K562 (cell line): ENCODE measurements around the gene KIFAP3. TPM values are rescaled to one million over a fixed set of nuclear protein-coding genes. Genes with fewer than 3 reads are reported as not detected.
"Not testable (repeated sequence)": the region's sequence is repeated elsewhere in the genome, so short reads cannot be mapped to it uniquely, and the experiment has no call there.

Experiments used
- ATAC-seq: fragments of 200-7000 bp; cut with Tn5 transposase; 3 replicates; pipeline ENCODE4 v1.9.1; 2020; ENCODE audit warnings: moderate library complexity
- BruUV-seq: library from RNA; stranded (reverse); fragments of 400-500 nt; replicated peaks from 2 replicates; lab custom pipeline; 2021; lab: Mats Ljungman, UMichigan
- CTCF ChIA-PET: fragments of 300-600 bp; formaldehyde crosslinking; extraction: SDS; loops from one replicate; lab custom pipeline; 2021; ENCODE audit warnings: low intra/inter-chr PET ratio; lab: Yijun Ruan, JAX
- POLR2A ChIA-PET: fragments of 300-600, 350-650 bp; sonication (Branson Sonifier 250); formaldehyde crosslinking; extraction: SDS; loops from one replicate; lab custom pipeline; 2021; ENCODE audit warnings: antibody characterized with exemption, inconsistent platforms; lab: Yijun Ruan, JAX
- DNase-seq, 4 experiments: peaks; one replicate each; pipeline versions ENCODE4 v3.0.0 to v3.0.0-alpha.2; 2011 to 2018; ENCODE audit warnings: low spot score in 3 of 4, mixed read lengths in 3 of 4; ENCODE audit errors: extremely low read depth in 1 of 4
- FAIRE-seq: peaks from 2 replicates; lab custom pipeline; 2011; peaks lifted over from hg19 to GRCh38; lab: Jason Lieb, UNC
- H2AFZ ChIP-seq: 2 replicates; pipeline ENCODE4 v1.6.0; 2011; ENCODE audit warnings: low read depth, low read length, control low read depth, inconsistent platforms
- H3K27ac ChIP-seq: fragments of 200-600 bp; 3 replicates; pipeline ENCODE4 v1.8.0; 2011; ENCODE audit warnings: low read depth, mild to moderate bottlenecking, control low read depth, inconsistent platforms, low read length, moderate library complexity, mixed read lengths; ENCODE audit errors: extremely low read depth
- H3K27me3 ChIP-seq, 2 experiments: fragments of 300-600 bp in 1 of 2; 2 replicates in 1 of 2; 3 replicates in 1 of 2; pipeline versions ENCODE4 v1.6.0 to v1.8.0; 2011; ENCODE audit warnings: inconsistent platforms in 2 of 2, low read length in 2 of 2, mild to moderate bottlenecking in 1 of 2, mixed read lengths in 1 of 2, moderate library complexity in 1 of 2; ENCODE audit not compliant: control insufficient read depth in 2 of 2, insufficient read depth in 2 of 2
- H3K36me3 ChIP-seq: fragments of 300-600 bp; 3 replicates; pipeline ENCODE4 v1.8.0; 2011; ENCODE audit warnings: mild to moderate bottlenecking, low read length, inconsistent platforms; ENCODE audit not compliant: control insufficient read depth, insufficient read depth
- H3K4me1 ChIP-seq, 2 experiments: fragments of 200-600 bp in 1 of 2; replicated peaks in 1 of 2; 2 replicates in 1 of 2; 3 replicates in 1 of 2; pipeline versions ENCODE4 v1.5.1 to v1.8.0; 2011; ENCODE audit warnings: inconsistent platforms in 2 of 2, low read length in 2 of 2, mild to moderate bottlenecking in 1 of 2, mixed read lengths in 1 of 2, moderate library complexity in 1 of 2; ENCODE audit not compliant: control insufficient read depth in 2 of 2, insufficient read depth in 2 of 2
- H3K4me2 ChIP-seq: 2 replicates; pipeline ENCODE4 v1.6.1; 2011; ENCODE audit warnings: low read length, control low read depth, inconsistent platforms, mixed read lengths; ENCODE audit not compliant: insufficient read depth
- H3K4me3 ChIP-seq: fragments of 200-600 bp; sonication (generic), shearing (Covaris generic); 2 replicates; pipeline ENCODE4 v1.5.1; 2016; ENCODE audit warnings: control low read depth, inconsistent platforms
- H3K79me2 ChIP-seq: fragments of 200-600 bp; 3 replicates; pipeline ENCODE4 v1.8.0; 2011; ENCODE audit warnings: low read length, inconsistent platforms; ENCODE audit not compliant: control insufficient read depth, insufficient read depth
- H3K9ac ChIP-seq, 2 experiments: 2 replicates each; pipeline versions ENCODE4 v1.6.0 to v1.6.1; 2011; ENCODE audit warnings: low read depth in 2 of 2, low read length in 2 of 2, control low read depth in 1 of 2, inconsistent platforms in 1 of 2, mild to moderate bottlenecking in 1 of 2, mixed read lengths in 1 of 2; ENCODE audit not compliant: insufficient read depth in 1 of 2
- H3K9me1 ChIP-seq: one replicate; pipeline ENCODE4 v1.6.0; 2011; ENCODE audit warnings: inconsistent platforms, mild to moderate bottlenecking, low read length, moderate library complexity; ENCODE audit not compliant: control insufficient read depth, insufficient read depth
- H3K9me3 ChIP-seq: replicated peaks from 2 replicates; pipeline ENCODE4 v1.5.1; 2011; ENCODE audit warnings: low read depth, low read length, inconsistent platforms; ENCODE audit not compliant: control insufficient read depth, insufficient read depth
- H4K20me1 ChIP-seq: replicated peaks from 2 replicates; pipeline ENCODE4 v1.6.1; 2011; ENCODE audit warnings: low read length, inconsistent platforms, mixed read lengths; ENCODE audit not compliant: control insufficient read depth, insufficient read depth
- EGR1 ChIP-seq: fragments of 450-650 bp; conservative IDR thresholded peaks from 2 replicates; pipeline ENCODE4 v1.6.1; 2017; ENCODE audit warnings: mild to moderate bottlenecking
- FOXA3 ChIP-seq, 2 experiments: fragments of 450-650 bp in 1 of 2; sonication (generic) in 1 of 2; formaldehyde crosslinking; IDR thresholded peaks in 1 of 2; conservative IDR thresholded peaks in 1 of 2; 2 replicates each; pipeline versions ENCODE4 v1.4.0 to v1.8.0; 2020 to 2022; ENCODE audit warnings: mild to moderate bottlenecking in 2 of 2, missing genetic modification reagents in 1 of 2
- MYBL2 ChIP-seq, 2 experiments: fragments of 450-650 bp in 1 of 2; sonication (generic) in 1 of 2; formaldehyde crosslinking in 1 of 2; IDR thresholded peaks; 2 replicates each; pipeline versions ENCODE4 v1.6.1 to v1.8.1; 2017 to 2022; ENCODE audit warnings: borderline replicate concordance in 1 of 2, inconsistent platforms in 1 of 2, low read depth in 1 of 2, mild to moderate bottlenecking in 1 of 2, missing genetic modification reagents in 1 of 2, moderate library complexity in 1 of 2
- PHF8 ChIP-seq: fragments of 200-600 bp; sonication (generic); IDR thresholded peaks from 2 replicates; pipeline ENCODE4 v1.6.1; 2012; ENCODE audit warnings: mixed run types, mild to moderate bottlenecking, inconsistent platforms, low read length, moderate library complexity, borderline replicate concordance
- RAD21 ChIP-seq, 2 experiments: fragments of 250-450 bp in 1 of 2; fragments of 450-650 bp in 1 of 2; sonication (Bioruptor Pico) in 1 of 2; formaldehyde crosslinking in 1 of 2; IDR thresholded peaks in 1 of 2; conservative IDR thresholded peaks in 1 of 2; 2 replicates each; pipeline versions ENCODE4 v1.4.0 to v1.8.0; 2020 to 2022; ENCODE audit warnings: mild to moderate bottlenecking in 2 of 2, moderate library complexity in 1 of 2
- RBFOX2 ChIP-seq: fragments of 200-400 bp; formaldehyde crosslinking; IDR thresholded peaks from 2 replicates; pipeline ENCODE4 v1.6.1; 2017; ENCODE audit warnings: low read depth, mild to moderate bottlenecking, low read length, moderate library complexity
- TAF7 ChIP-seq: fragments of 450-650 bp; IDR thresholded peaks from 2 replicates; pipeline ENCODE4 v1.6.1; 2016; ENCODE audit warnings: missing genetic modification characterization, missing compliant biosample characterization
- YY1 ChIP-seq, 3 experiments: IDR thresholded peaks; 2 replicates each; pipeline ENCODE4 v1.6.1; 2011; ENCODE audit warnings: low read length in 2 of 3, mild to moderate bottlenecking in 2 of 3, moderate library complexity in 2 of 3, borderline replicate concordance in 1 of 3, control low read depth in 1 of 3, low read depth in 1 of 3; ENCODE audit not compliant: insufficient read depth in 3 of 3, insufficient replicate concordance in 2 of 3, control insufficient read depth in 1 of 3, insufficient read length in 1 of 3; ENCODE audit errors: extremely low read depth in 1 of 3
- WGBS: fragments of 100-300 bp; shearing (Covaris generic); methylation state at CpG from one replicate; pipeline ENCODE4 v1.1.6; 2016; ENCODE audit warnings: low coverage, mixed read lengths; ENCODE audit not compliant: insufficient coverage; ENCODE audit errors: missing lambda C conversion rate; 5-methylcytosine and 5-hydroxymethylcytosine counted together
- in situ Hi-C: fragments of 300-500 bp; cut with MboI; formaldehyde crosslinking; loops from 4 replicates; pipeline ENCODE4 v1.15.0; 2018; ENCODE audit warnings: inconsistent platforms, mixed read lengths
- intact Hi-C: fragments of 100-400 bp; cut with micrococcal nuclease; formaldehyde crosslinking; loops from 2 replicates; pipeline ENCODE4 v1.14.2; 2022
- polyA plus RNA-seq, 8 experiments: library from polyadenylated mRNA; depleted of rRNA in 4 of 8; stranded (reverse) in 5 of 8; unstranded in 3 of 8; fragments of >200 nt; fragmentation: Nextera tagmentation in 2 of 8; fragmentation: Illumina TruSeq in 1 of 8; extraction: Ambion mirVana in 2 of 8; extraction: Trizol in 1 of 8; gene quantifications; 2 replicates each; pipeline versions ENCODE4 v1.2.1 to v1.2.3, GENCODE V29; 2011 to 2014; ENCODE audit warnings: inconsistent platforms in 1 of 8, missing spikeins in 1 of 8
- total RNA-seq, 7 experiments: library from RNA; depleted of rRNA in 6 of 7; stranded (reverse); fragments of >200 nt in 6 of 7; fragmentation: Illumina TruSeq in 2 of 7; extraction: Trizol in 2 of 7; gene quantifications; 2 replicates each; pipeline versions ENCODE4 v1.2.1 to v1.2.3, GENCODE V29; 2011 to 2021; ENCODE audit warnings: low replicate concordance in 1 of 7
- TF ChIP-seq, protein P1 (sequence below): sonication (generic); formaldehyde crosslinking; IDR thresholded peaks from 2 replicates; pipeline ENCODE4 v1.8.0; 2022; ENCODE audit warnings: missing genetic modification reagents, mild to moderate bottlenecking, moderate library complexity, borderline replicate concordance
- TF ChIP-seq, protein P2 (sequence below): IDR thresholded peaks from 2 replicates; pipeline ENCODE4 v1.6.1; 2016; ENCODE audit warnings: missing genetic modification characterization, missing compliant biosample characterization
- TF ChIP-seq, protein P3 (sequence below), 2 experiments: fragments of 450-650 bp; conservative IDR thresholded peaks; 2 replicates each; pipeline ENCODE4 v1.6.1; 2017; ENCODE audit warnings: mild to moderate bottlenecking in 2 of 2, moderate library complexity in 2 of 2

Gene KIFAP3
- total and polyA plus RNA-seq, 9 of the 15 experiments (the other 6 are each of a cell fraction or from before 2014, with no cell fraction given) = 8.8 to 17.5 (median 11.8) TPM

DNA sequence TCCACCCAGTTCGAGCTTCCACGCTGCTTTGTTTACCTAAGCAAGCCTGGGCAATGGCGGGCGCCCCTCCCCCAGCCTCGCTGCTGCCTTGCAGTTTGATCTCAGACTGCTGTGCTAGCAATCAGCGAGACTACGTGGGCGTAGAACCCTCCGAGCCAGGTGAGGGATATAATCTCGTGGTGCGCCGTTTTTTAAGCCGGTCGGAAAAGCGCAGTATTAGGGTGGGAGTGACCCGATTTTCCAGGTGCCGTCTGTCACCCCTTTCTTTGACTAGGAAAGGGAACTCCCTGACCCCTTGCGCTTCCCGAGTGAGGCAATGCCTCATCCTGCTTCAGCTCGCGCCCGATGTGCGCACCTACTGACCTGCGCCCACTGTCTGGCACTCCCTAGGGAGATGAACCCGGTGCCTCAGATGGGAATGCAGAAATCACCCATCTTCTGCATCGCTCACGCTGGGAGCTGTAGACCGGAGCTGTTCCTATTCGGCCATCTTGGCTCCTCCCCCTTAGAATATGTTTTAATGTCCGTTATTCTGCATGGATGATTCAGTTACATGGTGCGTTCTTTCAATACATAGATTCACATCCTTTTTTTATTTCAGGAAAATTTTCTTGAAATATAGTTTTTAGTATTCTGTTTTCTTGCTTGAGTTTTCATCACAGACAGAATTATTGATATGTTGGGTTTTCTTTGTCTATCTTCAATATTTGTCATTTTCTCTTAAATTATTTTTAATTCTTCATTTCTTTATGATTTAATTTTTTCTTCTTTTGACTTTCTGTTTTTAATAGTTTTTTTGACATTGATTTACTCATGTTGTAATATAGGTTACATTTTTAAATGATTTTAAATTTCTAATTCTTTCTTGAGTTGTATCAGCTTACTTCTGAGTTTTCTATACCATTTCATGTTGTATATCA is 20.5 kb upstream of the KIFAP3 start:
- H3K9ac ChIP-seq = 0 out of 4 replicates have a peak overlapping the region, but pooled peaks of 1 of the 2 experiments have one; percentile 72
- H4K20me1 ChIP-seq; intact Hi-C loops; in situ Hi-C loops; H3K9me1 ChIP-seq; H3K27me3 ChIP-seq; BruUV-seq; FAIRE-seq; H3K4me1 ChIP-seq; H3K36me3 ChIP-seq; H3K9me3 ChIP-seq; H3K27ac ChIP-seq; CTCF ChIA-PET; H3K79me2 ChIP-seq; TF ChIP-seq MYBL2 (CRISPR knock-in tag; IDR thresholded peaks at IDR 0.05; ENCODE audit: borderline replicate concordance): not testable (repeated sequence)
- peak; percentile 61; the same call in 1 of the 3 replicates for ATAC-seq
- H2AFZ ChIP-seq = peak overlapping the region; percentile 94
- peak in 2 of 4 experiments; percentile 15 to 29 for DNase-seq
- POLR2A ChIA-PET = interaction anchor here (0.7 kb wide), 1 partner anchor 1163 kb away, joined by 3 read pairs; no protein-coding TSS in a partner anchor
- WGBS = under 1% methylated on average over 24 of the region's 31 CpGs
- peak overlapping the region; percentile 75 for H3K4me2 ChIP-seq
- peak overlapping the region; percentile 45 for H3K4me3 ChIP-seq
- TF ChIP-seq, protein P1, sequence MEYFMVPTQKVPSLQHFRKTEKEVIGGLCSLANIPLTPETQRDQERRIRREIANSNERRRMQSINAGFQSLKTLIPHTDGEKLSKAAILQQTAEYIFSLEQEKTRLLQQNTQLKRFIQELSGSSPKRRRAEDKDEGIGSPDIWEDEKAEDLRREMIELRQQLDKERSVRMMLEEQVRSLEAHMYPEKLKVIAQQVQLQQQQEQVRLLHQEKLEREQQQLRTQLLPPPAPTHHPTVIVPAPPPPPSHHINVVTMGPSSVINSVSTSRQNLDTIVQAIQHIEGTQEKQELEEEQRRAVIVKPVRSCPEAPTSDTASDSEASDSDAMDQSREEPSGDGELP (CRISPR knock-in tag) = peak; percentile 12; the same call in 1 of the 2 replicates
- TF ChIP-seq RBFOX2 (0 out of 2 replicates have a peak, but pooled peaks have one; percentile 25), EGR1 (peak; percentile 68), YY1 (IDR thresholded peaks at IDR 0.05; ENCODE audit: borderline replicate concordance in 1 of 3, control insufficient read depth in 1 of 3, extremely low read depth in 1 of 3, insufficient read depth in 3 of 3, insufficient read length in 1 of 3, insufficient replicate concordance in 2 of 3, low read depth in 1 of 3, low read length in 2 of 3) (peak in 1 of 3 experiments; percentile 70), FOXA3 (CRISPR knock-in tag; conservative IDR thresholded peaks at IDR 0.05 in 1 of 2, IDR thresholded peaks at IDR 0.05 in 1 of 2) (peak in 1 of 2 experiments; percentile 61; a peak in 1 of 4 replicates), TAF7 (tag) (0 out of 2 replicates have a peak, but pooled peaks have one; percentile 31), RAD21 (CRISPR knock-in tag; conservative IDR thresholded peaks at IDR 0.05 in 1 of 2, IDR thresholded peaks at IDR 0.05 in 1 of 2) (0 out of 4 replicates have a peak, but pooled peaks of 1 of the 2 experiments have one; percentile 8), PHF8 (peak; percentile 32; the same call in 1 of the 2 replicates), MYBL2 (IDR thresholded peaks at IDR 0.05; ENCODE audit: low read depth) (peak; percentile 46; the same call in 1 of the 2 replicates)
- TF ChIP-seq, protein P2, sequence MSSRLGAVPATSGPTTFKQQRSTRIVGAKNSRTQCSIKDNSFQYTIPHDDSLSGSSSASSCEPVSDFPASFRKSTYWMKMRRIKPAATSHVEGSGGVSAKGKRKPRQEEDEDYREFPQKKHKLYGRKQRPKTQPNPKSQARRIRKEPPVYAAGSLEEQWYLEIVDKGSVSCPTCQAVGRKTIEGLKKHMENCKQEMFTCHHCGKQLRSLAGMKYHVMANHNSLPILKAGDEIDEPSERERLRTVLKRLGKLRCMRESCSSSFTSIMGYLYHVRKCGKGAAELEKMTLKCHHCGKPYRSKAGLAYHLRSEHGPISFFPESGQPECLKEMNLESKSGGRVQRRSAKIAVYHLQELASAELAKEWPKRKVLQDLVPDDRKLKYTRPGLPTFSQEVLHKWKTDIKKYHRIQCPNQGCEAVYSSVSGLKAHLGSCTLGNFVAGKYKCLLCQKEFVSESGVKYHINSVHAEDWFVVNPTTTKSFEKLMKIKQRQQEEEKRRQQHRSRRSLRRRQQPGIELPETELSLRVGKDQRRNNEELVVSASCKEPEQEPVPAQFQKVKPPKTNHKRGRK (tag) = peak; percentile 72
- TF ChIP-seq, protein P3, sequence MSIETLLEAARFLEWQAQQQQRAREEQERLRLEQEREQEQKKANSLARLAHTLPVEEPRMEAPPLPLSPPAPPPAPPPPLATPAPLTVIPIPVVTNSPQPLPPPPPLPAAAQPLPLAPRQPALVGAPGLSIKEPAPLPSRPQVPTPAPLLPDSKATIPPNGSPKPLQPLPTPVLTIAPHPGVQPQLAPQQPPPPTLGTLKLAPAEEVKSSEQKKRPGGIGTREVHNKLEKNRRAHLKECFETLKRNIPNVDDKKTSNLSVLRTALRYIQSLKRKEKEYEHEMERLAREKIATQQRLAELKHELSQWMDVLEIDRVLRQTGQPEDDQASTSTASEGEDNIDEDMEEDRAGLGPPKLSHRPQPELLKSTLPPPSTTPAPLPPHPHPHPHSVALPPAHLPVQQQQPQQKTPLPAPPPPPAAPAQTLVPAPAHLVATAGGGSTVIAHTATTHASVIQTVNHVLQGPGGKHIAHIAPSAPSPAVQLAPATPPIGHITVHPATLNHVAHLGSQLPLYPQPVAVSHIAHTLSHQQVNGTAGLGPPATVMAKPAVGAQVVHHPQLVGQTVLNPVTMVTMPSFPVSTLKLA (conservative IDR thresholded peaks at IDR 0.05) = 0 out of 4 replicates have a peak, but pooled peaks of 1 of the 2 experiments have one; percentile 24
